GM10248 (cell line): Measurements from ENCODE around the gene E2F8.
"Not testable (repeated sequence)": the region's sequence is repeated elsewhere in the genome, so short reads cannot be mapped to it uniquely, and the experiment has no call there.

Experiments
- CTCF ChIA-PET: fragments of 300-600 bp; sonication (Branson Sonifier 250); formaldehyde crosslinking; extraction: SDS; loops from one replicate; lab custom pipeline; 2021; ENCODE audit warnings: antibody characterized with exemption; lab: Yijun Ruan, JAX
- POLR2A ChIA-PET: fragments of 350-650 bp; sonication (Branson Sonifier 250); formaldehyde crosslinking; extraction: SDS; loops from one replicate; lab custom pipeline; 2020; ENCODE audit warnings: antibody characterized with exemption; lab: Yijun Ruan, JAX
- DNase-seq: peaks from one replicate; pipeline ENCODE4 v3.0.0; 2012; ENCODE audit errors: extremely low spot score
- TF ChIP-seq, protein P1 (sequence below): IDR thresholded peaks from 2 replicates; pipeline ENCODE4 v1.5.1; 2012; ENCODE audit warnings: mild to moderate bottlenecking, low read depth; ENCODE audit errors: extremely low read depth, missing control alignments, control extremely low read depth

Gene E2F8

DNA sequence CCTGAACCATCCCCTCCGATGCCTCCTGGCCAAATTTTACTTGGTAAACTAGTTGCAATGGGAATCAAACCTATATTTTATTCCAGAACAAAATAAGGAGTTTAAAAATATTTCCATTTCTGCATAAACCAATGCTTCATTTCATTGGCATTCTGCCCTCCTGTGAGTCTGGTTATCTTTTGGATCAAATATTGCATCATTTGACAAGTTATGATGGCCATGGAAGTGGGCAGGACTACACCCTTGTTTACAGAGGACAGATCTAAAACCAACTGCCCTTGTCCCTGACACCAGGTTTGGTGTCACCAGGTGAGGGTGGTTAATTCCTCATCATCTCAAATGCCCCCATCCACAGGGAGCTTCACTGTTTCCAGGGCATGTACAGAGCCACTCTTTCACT is 28.2 kb upstream of the E2F8 start:
- POLR2A ChIA-PET = no interaction called here
- TF ChIP-seq, protein P1, sequence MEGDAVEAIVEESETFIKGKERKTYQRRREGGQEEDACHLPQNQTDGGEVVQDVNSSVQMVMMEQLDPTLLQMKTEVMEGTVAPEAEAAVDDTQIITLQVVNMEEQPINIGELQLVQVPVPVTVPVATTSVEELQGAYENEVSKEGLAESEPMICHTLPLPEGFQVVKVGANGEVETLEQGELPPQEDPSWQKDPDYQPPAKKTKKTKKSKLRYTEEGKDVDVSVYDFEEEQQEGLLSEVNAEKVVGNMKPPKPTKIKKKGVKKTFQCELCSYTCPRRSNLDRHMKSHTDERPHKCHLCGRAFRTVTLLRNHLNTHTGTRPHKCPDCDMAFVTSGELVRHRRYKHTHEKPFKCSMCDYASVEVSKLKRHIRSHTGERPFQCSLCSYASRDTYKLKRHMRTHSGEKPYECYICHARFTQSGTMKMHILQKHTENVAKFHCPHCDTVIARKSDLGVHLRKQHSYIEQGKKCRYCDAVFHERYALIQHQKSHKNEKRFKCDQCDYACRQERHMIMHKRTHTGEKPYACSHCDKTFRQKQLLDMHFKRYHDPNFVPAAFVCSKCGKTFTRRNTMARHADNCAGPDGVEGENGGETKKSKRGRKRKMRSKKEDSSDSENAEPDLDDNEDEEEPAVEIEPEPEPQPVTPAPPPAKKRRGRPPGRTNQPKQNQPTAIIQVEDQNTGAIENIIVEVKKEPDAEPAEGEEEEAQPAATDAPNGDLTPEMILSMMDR = no peak
- DNase-seq = no peak
- CTCF ChIA-PET = interaction anchor here (0.9 to 8.1 kb wide), 3 partner anchors 11 to 198 kb away, joined by 3 to 51 read pairs (median 3); no protein-coding TSS in a partner anchor

DNA sequence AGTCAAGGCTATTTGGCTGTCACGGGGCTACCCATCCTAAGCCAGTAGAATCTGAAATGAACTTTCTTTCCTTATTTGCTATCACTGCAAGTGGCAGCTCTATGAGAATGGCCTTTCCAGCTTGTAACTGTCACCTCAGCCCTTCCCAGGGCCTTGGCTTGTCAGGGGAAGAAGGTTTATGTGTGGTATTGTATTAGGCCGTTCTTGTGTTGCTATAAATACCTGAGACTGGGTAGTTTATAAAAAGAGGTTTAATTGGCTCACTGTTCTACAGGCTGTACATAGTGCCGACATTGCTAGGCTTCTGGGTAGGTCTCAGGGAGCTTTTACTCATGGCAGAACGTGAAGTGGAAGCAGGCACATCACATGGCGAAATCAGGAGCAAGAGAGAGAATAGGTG is 26.8 kb upstream of the E2F8 start:
- POLR2A ChIA-PET = no interaction called here
- no peak for DNase-seq
- CTCF ChIA-PET = interaction anchor here (1.1 to 8.1 kb wide), 2 partner anchors 10 to 15 kb away, joined by 3 to 51 read pairs; no protein-coding TSS in a partner anchor

DNA sequence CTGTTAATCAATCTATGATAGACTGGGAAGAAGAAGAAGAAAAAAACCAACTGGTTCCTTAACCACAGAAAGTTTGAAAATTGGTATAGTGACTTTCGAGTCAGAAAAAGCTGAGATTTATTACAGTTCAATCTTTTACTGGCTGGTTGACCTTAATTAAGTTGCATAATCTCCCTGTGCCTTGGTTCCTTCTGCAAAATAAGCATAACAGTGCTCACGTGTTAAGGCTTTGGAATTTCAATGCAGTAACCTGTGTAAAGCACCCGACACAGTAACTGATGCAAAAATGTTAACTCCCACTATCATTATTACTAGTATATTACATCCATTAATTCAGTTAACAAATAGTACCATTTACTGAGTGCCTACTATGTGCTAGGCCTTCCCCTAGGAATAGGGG is 22.6 kb upstream of the E2F8 start:
- no peak for DNase-seq

More for the DNA sequence above, 26.8 kb upstream of the E2F8 start:
- TF ChIP-seq, protein P1 = no peak

DNA sequence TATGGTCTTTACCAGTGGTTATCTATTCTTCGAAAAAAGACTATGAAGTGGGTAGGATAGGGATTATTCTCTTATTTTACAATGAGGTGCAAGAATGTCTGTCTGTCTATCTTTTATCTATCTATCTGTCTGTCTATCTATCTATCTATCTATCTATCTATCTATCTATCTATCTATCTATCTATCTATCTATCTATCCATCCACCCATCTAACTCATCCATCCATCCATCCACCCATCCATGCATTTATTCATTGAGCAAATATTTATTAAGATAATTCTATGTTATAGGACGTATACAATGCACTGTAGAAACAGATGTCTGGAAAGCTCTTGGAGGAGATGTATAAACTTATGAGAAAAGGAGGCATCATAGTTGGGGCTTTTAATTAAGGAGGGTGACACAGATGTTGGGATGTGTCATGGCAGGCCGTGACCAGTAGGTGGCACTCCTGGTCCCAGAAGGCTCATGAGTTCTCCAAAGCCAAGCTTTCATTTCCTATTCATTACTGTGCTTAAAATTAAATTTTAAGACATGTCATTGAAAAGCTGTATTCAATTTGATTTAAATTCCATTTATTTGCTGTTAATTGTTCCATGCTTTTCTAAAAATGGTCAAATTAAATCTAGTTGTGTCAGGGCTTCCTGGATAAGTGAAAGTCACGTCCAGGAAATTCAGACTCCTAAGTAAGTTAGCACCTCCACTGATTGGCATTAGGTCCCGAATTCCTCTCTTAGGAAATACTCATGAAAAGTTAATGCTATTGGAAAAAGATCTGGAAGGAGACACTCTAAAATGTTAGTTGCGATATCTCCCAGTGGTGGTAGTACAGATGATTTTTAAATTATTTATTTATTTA is 19.0 kb upstream of the E2F8 start:
- ChIA-PET CTCF (interaction anchor here (0.7 to 7.8 kb wide), 42 partner anchors 9 to 642 kb away, joined by 3 to 66 read pairs (median 4); no protein-coding TSS in a partner anchor), POLR2A (no interaction called here)
- DNase-seq = peak; percentile 73
- TF ChIP-seq, protein P1 = peak; percentile 93

More for the DNA sequence above, 22.6 kb upstream of the E2F8 start:
- TF ChIP-seq, protein P1 = no peak
- ChIA-PET CTCF (no interaction called here), POLR2A (no interaction called here)

DNA sequence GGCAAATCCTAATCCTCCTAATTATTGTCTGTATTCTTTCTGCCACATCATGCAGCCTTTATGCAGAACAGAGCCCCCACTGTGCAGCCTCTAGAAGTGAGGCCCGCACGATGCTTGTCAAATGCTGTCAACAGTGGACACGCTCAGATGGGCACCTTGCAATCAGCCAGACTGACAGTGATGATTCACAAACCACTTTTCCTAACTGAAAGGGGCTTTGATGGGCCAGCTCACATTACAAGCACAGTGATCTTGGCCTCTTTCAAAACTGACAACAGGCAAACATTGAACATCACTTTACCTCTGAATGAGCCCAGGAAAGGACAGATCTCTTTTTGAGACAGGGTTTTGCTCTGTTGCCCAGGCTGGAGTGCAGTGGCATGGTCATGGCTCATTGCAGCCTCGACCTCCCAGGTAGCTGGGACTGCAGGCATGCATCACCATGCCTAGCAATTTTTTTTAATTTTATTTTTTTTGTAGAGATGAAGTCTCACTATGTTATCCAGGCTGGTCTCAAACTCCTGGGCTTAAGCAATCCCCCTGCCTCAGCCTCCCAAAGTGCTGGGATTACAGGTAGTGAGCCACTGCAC is 18.0 kb upstream of the E2F8 start:
- POLR2A ChIA-PET = no interaction called here
- no peak for DNase-seq
- CTCF ChIA-PET = interaction anchor here (0.7 to 7.8 kb wide), 28 partner anchors 9 to 631 kb away, joined by 3 to 66 read pairs (median 5); no protein-coding TSS in a partner anchor
- TF ChIP-seq, protein P1 = no peak

DNA sequence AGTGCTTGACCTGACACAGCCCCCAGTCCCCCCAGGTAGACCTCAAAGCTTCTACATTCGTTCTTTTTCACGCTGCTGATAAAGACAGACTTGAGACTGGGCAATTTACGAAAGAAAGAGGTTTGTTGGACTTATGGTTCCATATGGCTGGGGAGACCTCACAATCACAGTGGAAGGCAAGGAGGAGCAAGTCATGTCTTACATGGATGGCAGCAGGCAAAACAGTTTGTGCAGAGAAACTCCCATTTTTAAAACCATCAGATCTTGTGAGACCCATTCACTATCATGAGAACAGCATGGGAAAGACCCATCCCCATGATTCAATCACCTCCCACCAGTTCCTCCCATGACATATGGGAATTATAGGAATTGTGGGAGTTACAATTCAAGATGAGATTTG is 13.7 kb upstream of the E2F8 start:
- CTCF ChIA-PET = interaction anchor here (1.4 kb wide), 1 partner anchor 10 kb away, joined by 3 read pairs; no protein-coding TSS in a partner anchor
- DNase-seq, POLR2A ChIA-PET: not testable (repeated sequence)
